Caco-2 (cell line): ENCODE results near the gene CAPZA1. TPM values are rescaled to one million over a fixed set of nuclear protein-coding genes. Genes with fewer than 3 reads are reported as not detected.
A peak's percentile ranks its signal among the peaks of the same experiment; 100 is the strongest.

Source experiments
- BruUV-seq: library from RNA; stranded (reverse); fragments of 400-500 nt; replicated peaks from 2 replicates; lab custom pipeline; 2021; lab: Mats Ljungman, UMichigan
- CTCF ChIA-PET: fragments of 300-600 bp; sonication (Branson Sonifier 250); formaldehyde crosslinking; loops from one replicate; lab custom pipeline; 2022; ENCODE audit warnings: antibody characterized with exemption; lab: Charles Lee
- POLR2A ChIA-PET: fragments of 300-600 bp; sonication (Branson Sonifier 250); formaldehyde crosslinking; loops from one replicate; lab custom pipeline; 2022; ENCODE audit warnings: antibody characterized with exemption; lab: Charles Lee
- DNase-seq, 2 experiments: peaks; one replicate each; pipeline versions ENCODE4 v3.0.0 to v3.0.0-alpha.2; 2020 to 2022
- H3K27me3 ChIP-seq: replicated peaks from 2 replicates; pipeline ENCODE4 v1.6.0; 2011; ENCODE audit warnings: low read length; ENCODE audit not compliant: control insufficient read depth, insufficient read depth
- H3K36me3 ChIP-seq: 2 replicates; pipeline ENCODE4 v1.5.1; 2011; ENCODE audit warnings: low read length; ENCODE audit not compliant: control insufficient read depth, insufficient read depth
- H3K4me1 ChIP-seq: fragments of 250-450 bp; sonication (Bioruptor Pico); 2 replicates; pipeline ENCODE4 v1.5.1; 2020; ENCODE audit warnings: mild to moderate bottlenecking
- H3K4me3 ChIP-seq: 2 replicates; pipeline ENCODE4 v1.5.1; 2011; ENCODE audit warnings: low read depth, mild to moderate bottlenecking, control low read depth, low read length
- H3K9me3 ChIP-seq: fragments of 250-450 bp; sonication (Bioruptor Pico); 2 replicates; pipeline ENCODE4 v1.5.1; 2020; ENCODE audit warnings: mild to moderate bottlenecking, moderate library complexity
- H3K27ac Mint-ChIP-seq: one replicate; pipeline ENCODE4 v1.8.0; 2022; ENCODE audit warnings: mixed read lengths; ENCODE audit not compliant: unreplicated experiment
- H3K27me3 Mint-ChIP-seq: one replicate; pipeline ENCODE4 v1.8.0; 2022; ENCODE audit warnings: mixed read lengths; ENCODE audit not compliant: insufficient read depth, unreplicated experiment
- H3K36me3 Mint-ChIP-seq: one replicate; pipeline ENCODE4 v1.8.0; 2022; ENCODE audit warnings: mild to moderate bottlenecking, mixed read lengths; ENCODE audit not compliant: insufficient read depth, unreplicated experiment
- H3K4me1 Mint-ChIP-seq: one replicate; pipeline ENCODE4 v1.8.0; 2022; ENCODE audit warnings: low read depth, mixed read lengths; ENCODE audit not compliant: unreplicated experiment
- H3K4me3 Mint-ChIP-seq: one replicate; pipeline ENCODE4 v1.8.0; 2022; ENCODE audit warnings: mild to moderate bottlenecking, moderate library complexity, mixed read lengths; ENCODE audit not compliant: unreplicated experiment
- H3K9me3 Mint-ChIP-seq: one replicate; pipeline ENCODE4 v1.8.0; 2022; ENCODE audit warnings: mixed read lengths; ENCODE audit not compliant: unreplicated experiment
- intact Hi-C: fragments of 100-400 bp; cut with micrococcal nuclease; formaldehyde crosslinking; loops from one replicate; pipeline ENCODE4 v1.10.0; 2022; ENCODE audit not compliant: unreplicated experiment
- total RNA-seq: library from RNA; stranded (reverse); gene quantifications from 2 replicates; pipeline ENCODE4 v1.2.3, GENCODE V29; 2022
- TF ChIP-seq, protein P1 (sequence below), 2 experiments: fragments of 200-600 bp in 1 of 2; IDR thresholded peaks; 1 replicate in 1 of 2; 2 replicates in 1 of 2; pipeline versions ENCODE4 v1.5.1 to v1.8.0; 2011 to 2022; ENCODE audit warnings: antibody characterized with exemption in 1 of 2, control low read depth in 1 of 2, inconsistent platforms in 1 of 2, low read depth in 1 of 2, low read length in 1 of 2, mild to moderate bottlenecking in 1 of 2, moderate library complexity in 1 of 2; ENCODE audit not compliant: insufficient read depth in 1 of 2, severe bottlenecking in 1 of 2, unreplicated experiment in 1 of 2

The CAPZA1 gene
- total RNA-seq, 1 experiment from 2014 or later: 82.4 TPM

DNA sequence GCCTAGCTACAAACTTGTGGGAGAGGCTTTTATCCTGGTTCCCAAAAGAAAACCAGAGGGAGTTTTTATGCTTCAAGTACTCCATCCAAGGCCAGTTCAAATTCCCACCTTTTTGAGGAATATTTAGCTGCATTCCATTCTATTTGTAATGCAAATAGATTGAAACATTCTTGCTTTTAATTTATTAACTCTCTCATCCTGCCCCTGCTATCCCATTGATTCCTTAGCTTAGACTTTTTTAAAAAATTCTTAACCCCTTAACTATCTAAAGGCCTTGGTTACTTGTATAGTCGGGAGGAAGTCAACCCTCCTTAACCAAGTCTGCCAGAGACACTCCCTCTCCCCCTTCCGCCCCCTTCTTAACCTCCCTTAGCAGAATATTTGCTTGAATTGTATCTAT lies 52.4 kb downstream of the CAPZA1 start:
- Mint-ChIP-seq H3K9me3 (no peaks in the 10 kb centered on the region), H3K4me1 (peaks cover 13% of the 10 kb centered on the region), H3K27me3 (no peaks in the 10 kb centered on the region), H3K36me3 (peaks cover 60% of the 10 kb centered on the region), H3K27ac (no peak overlapping the region), H3K4me3 (no peak overlapping the region)
- intact Hi-C loops: loop anchor here (5.0 kb wide), 1 partner anchor 55 kb away; the partner anchor contains the start of genes CAPZA1 and ST7L
- no peak overlapping the region for H3K4me3 ChIP-seq
- no TSS peak for BruUV-seq
- POLR2A ChIA-PET: no interaction called here
- no peaks in the 10 kb centered on the region for H3K36me3 ChIP-seq
- peaks cover 14% of the 10 kb centered on the region for H3K4me1 ChIP-seq
- no peak for DNase-seq
- TF ChIP-seq, protein P1, sequence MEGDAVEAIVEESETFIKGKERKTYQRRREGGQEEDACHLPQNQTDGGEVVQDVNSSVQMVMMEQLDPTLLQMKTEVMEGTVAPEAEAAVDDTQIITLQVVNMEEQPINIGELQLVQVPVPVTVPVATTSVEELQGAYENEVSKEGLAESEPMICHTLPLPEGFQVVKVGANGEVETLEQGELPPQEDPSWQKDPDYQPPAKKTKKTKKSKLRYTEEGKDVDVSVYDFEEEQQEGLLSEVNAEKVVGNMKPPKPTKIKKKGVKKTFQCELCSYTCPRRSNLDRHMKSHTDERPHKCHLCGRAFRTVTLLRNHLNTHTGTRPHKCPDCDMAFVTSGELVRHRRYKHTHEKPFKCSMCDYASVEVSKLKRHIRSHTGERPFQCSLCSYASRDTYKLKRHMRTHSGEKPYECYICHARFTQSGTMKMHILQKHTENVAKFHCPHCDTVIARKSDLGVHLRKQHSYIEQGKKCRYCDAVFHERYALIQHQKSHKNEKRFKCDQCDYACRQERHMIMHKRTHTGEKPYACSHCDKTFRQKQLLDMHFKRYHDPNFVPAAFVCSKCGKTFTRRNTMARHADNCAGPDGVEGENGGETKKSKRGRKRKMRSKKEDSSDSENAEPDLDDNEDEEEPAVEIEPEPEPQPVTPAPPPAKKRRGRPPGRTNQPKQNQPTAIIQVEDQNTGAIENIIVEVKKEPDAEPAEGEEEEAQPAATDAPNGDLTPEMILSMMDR (IDR thresholded peaks at IDR 0.05; ENCODE audit: insufficient read depth in 1 of 2, low read depth in 1 of 2, low read length in 1 of 2, severe bottlenecking in 1 of 2, unreplicated experiment in 1 of 2): no peak
- CTCF ChIA-PET: interaction anchor here (0.6 kb wide), 1 partner anchor 127 kb away, joined by 3 read pairs; no protein-coding TSS in a partner anchor
- no peaks in the 10 kb centered on the region for H3K9me3 ChIP-seq
- H3K27me3 ChIP-seq: no peaks in the 10 kb centered on the region

DNA sequence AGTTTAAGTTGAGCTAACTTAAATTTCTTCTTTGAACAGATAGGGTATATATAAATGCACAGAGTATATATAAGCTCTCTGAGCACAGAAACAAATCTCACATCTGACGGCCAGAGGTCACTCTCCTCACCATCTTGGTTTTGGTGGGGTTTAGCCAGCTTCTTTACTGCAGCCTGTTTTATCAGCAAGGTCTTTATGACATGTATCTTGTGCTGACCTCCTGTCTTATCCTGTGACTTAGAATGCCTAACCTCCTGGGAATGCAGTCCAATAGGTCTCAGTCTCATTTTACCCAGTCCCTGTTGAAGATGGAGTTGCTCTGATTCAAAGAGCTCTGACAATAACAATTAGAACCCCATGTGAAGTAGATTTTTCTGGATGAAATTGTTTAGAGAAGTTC lies 53.2 kb downstream of the CAPZA1 start:
- BruUV-seq: no TSS peak
- intact Hi-C loops: loop anchor here (5.0 kb wide), 1 partner anchor 56 kb away; the partner anchor contains the start of genes CAPZA1 and ST7L
- H3K36me3 ChIP-seq: no peaks in the 10 kb centered on the region
- no peaks in the 10 kb centered on the region for H3K9me3 ChIP-seq
- peaks cover 13% of the 10 kb centered on the region for H3K4me1 Mint-ChIP-seq
- TF ChIP-seq, protein P1 (IDR thresholded peaks at IDR 0.05; ENCODE audit: insufficient read depth in 1 of 2, low read depth in 1 of 2, low read length in 1 of 2, severe bottlenecking in 1 of 2, unreplicated experiment in 1 of 2): no peak
- H3K4me3 ChIP-seq: no peak overlapping the region
- no peak overlapping the region for H3K4me3 Mint-ChIP-seq
- H3K36me3 Mint-ChIP-seq: peaks cover 53% of the 10 kb centered on the region
- H3K4me1 ChIP-seq: peaks cover 14% of the 10 kb centered on the region
- DNase-seq: no peak
- no peaks in the 10 kb centered on the region for H3K27me3 Mint-ChIP-seq
- H3K27ac Mint-ChIP-seq: no peak overlapping the region
- POLR2A ChIA-PET: interaction anchor here (1.1 to 1.4 kb wide), 2 partner anchors 26 to 171 kb away, joined by 3 to 9 read pairs; no protein-coding TSS in a partner anchor
- CTCF ChIA-PET: interaction anchor here (0.6 to 1.4 kb wide), 3 partner anchors 28 to 282 kb away, joined by 3 read pairs; no protein-coding TSS in a partner anchor
- H3K9me3 Mint-ChIP-seq: no peaks in the 10 kb centered on the region
- H3K27me3 ChIP-seq: no peaks in the 10 kb centered on the region

DNA sequence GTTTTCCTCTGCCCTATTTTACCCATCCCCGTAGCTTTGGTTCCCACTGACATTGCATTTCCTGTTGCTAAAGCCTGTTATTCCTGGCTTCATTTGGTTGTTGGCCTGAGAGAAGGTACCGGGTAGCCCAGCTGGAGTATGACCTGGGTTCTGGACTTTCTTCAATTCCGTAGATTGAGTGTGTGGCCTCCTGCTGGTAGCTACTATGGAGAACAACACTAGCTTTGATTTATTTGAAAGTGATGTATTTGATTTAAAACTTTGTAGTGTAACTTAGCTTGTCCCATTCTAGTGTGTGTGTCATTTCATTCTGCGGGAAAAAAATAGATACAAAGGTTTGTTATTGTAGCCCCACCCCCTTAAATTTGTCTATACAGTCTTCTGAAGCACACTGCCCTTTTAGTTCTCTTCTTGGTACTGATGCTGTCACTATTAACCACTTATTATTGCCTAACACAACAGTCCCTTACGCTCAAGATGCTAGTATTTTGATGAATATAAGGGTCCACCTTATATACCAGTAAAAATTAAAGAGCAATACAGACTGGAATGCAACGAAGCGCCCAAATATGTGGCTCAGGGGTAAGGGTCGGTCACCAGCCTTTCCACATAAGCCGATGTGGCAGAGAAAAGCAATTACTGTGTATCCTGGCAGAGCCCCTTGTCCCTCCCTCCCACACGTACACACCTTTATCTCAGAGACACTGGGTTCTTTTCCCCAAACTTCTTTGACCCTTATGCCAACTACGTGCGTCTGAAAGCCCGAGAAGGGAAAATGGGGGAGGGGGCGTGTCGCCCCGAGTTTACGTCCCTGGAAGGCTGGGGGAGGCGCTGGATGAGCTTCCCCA lies 54.2 kb downstream of the CAPZA1 start:
- CTCF ChIA-PET: interaction anchor here (0.6 to 2.0 kb wide), 6 partner anchors 25 to 283 kb away, joined by 3 to 24 read pairs (median 6); no protein-coding TSS in a partner anchor
- Mint-ChIP-seq H3K27me3 (no peaks in the 10 kb centered on the region), H3K36me3 (peaks cover 50% of the 10 kb centered on the region), H3K9me3 (no peaks in the 10 kb centered on the region), H3K4me1 (peaks cover 13% of the 10 kb centered on the region), H3K27ac (peak overlapping the region; percentile 98), H3K4me3 (peak overlapping the region; percentile 88)
- peaks cover 14% of the 10 kb centered on the region for H3K4me1 ChIP-seq
- POLR2A ChIA-PET: interaction anchor here (0.7 to 1.7 kb wide), 5 partner anchors 25 to 172 kb away, joined by 3 to 27 read pairs (median 6); partner anchors contain the start of gene PPM1J
- intact Hi-C loops: loop anchor here (1.0 to 5.0 kb wide), 3 partner anchors 25 to 57 kb away; partner anchors contain the start of genes CAPZA1, RHOC and ST7L
- TF ChIP-seq, protein P1 (IDR thresholded peaks at IDR 0.05; ENCODE audit: insufficient read depth in 1 of 2, low read depth in 1 of 2, low read length in 1 of 2, severe bottlenecking in 1 of 2, unreplicated experiment in 1 of 2): peak; percentile 36 to 46
- no peaks in the 10 kb centered on the region for H3K36me3 ChIP-seq
- H3K9me3 ChIP-seq: no peaks in the 10 kb centered on the region
- peak overlapping the region; percentile 53 for H3K4me3 ChIP-seq
- no peaks in the 10 kb centered on the region for H3K27me3 ChIP-seq
- TSS peak; percentile 71 for BruUV-seq
- peak in 1 of 2 experiments; percentile 10 for DNase-seq
